BE2C (cell line): ENCODE measurements around the gene EML6.
A peak's percentile ranks its signal among the peaks of the same experiment; 100 is the strongest.
"Not testable (repeated sequence)": the region's sequence is repeated elsewhere in the genome, so short reads cannot be mapped to it uniquely, and the experiment has no call there.

Experiments
- DNase-seq: peaks from one replicate; pipeline ENCODE4 v3.0.0-alpha.2; 2020
- H3K27me3 ChIP-seq: fragments of 250-450 bp; sonication (Bioruptor Pico); 2 replicates; pipeline ENCODE4 v1.5.1; 2020; ENCODE audit warnings: mild to moderate bottlenecking
- H3K36me3 ChIP-seq: fragments of 250-450 bp; sonication (Bioruptor Pico); 2 replicates; pipeline ENCODE4 v1.5.1; 2020; ENCODE audit warnings: mild to moderate bottlenecking
- H3K4me1 ChIP-seq: fragments of 250-450 bp; sonication (Bioruptor Pico); 2 replicates; pipeline ENCODE4 v1.5.1; 2020
- H3K4me3 ChIP-seq: 2 replicates; pipeline ENCODE4 v1.5.1; 2011; ENCODE audit warnings: low read depth, low read length
- H3K9me3 ChIP-seq: fragments of 250-450 bp; sonication (Bioruptor Pico); 2 replicates; pipeline ENCODE4 v1.5.1; 2020
- TF ChIP-seq, protein P1 (sequence below): IDR thresholded peaks from 2 replicates; pipeline ENCODE4 v1.5.1; 2012; ENCODE audit warnings: mild to moderate bottlenecking, low read depth, low read length

EML6 gene

DNA sequence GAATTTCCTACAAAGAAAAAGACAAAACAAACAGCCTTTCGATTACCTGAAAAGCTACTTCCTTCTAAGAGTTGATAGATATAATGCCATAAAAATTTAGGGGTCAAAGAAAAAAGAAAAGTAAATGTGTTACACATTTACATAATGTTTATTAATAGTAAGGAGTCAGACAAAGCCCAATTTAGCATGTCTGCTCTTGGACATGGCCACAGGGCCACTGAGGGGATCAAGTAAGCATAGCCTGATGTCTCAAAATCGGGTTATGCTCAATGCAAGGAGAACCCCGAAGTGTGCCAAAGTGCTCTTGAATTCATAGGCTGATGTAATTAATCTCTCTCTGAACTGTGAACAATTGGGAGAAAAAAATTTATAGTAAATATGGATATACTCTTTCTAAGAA is 265.1 kb downstream of the EML6 start:
- Histone ChIP-seq H3K4me1 (peaks cover 3% of the 10 kb centered on the region), H3K36me3 (peaks cover 4% of the 10 kb centered on the region), H3K9me3 (no peaks in the 10 kb centered on the region), H3K27me3 (no peaks in the 10 kb centered on the region), H3K4me3 (no peak overlapping the region)
- TF ChIP-seq, protein P1, sequence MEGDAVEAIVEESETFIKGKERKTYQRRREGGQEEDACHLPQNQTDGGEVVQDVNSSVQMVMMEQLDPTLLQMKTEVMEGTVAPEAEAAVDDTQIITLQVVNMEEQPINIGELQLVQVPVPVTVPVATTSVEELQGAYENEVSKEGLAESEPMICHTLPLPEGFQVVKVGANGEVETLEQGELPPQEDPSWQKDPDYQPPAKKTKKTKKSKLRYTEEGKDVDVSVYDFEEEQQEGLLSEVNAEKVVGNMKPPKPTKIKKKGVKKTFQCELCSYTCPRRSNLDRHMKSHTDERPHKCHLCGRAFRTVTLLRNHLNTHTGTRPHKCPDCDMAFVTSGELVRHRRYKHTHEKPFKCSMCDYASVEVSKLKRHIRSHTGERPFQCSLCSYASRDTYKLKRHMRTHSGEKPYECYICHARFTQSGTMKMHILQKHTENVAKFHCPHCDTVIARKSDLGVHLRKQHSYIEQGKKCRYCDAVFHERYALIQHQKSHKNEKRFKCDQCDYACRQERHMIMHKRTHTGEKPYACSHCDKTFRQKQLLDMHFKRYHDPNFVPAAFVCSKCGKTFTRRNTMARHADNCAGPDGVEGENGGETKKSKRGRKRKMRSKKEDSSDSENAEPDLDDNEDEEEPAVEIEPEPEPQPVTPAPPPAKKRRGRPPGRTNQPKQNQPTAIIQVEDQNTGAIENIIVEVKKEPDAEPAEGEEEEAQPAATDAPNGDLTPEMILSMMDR, result no peak
- DNase-seq, result no peak

DNA sequence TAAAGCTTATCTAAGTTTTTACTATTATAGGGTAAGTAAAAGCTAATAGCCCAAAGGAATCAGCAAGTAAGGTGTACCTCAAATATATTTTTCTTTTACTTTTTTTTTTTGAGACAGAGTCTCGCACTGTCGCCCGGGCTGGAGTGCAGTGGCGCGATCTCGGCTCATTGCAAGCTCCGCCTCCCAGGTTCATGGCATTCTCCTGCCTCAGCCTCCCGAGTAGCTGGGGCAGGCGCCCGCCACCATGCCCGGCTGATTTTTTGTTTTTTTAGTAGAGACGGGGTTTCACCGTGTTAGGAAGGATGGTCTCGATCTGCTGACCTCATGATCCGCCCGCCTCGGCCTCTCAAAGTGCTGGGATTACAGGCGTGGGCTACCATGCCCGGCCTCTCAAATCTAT is 267.2 kb downstream of the EML6 start:
- H3K27me3 ChIP-seq, H3K4me3 ChIP-seq, DNase-seq, H3K36me3 ChIP-seq, H3K4me1 ChIP-seq, H3K9me3 ChIP-seq: not testable (repeated sequence)

GRCh38 chr2:54995553-54995952 is 272.1 kb downstream of the EML6 start:
- Histone ChIP-seq H3K27me3 (no peaks in the 10 kb centered on the region), H3K4me3 (no peak overlapping the region), H3K4me1 (peaks cover 6% of the 10 kb centered on the region), H3K9me3 (no peaks in the 10 kb centered on the region), H3K36me3 (no peaks in the 10 kb centered on the region)
- no peak for DNase-seq
- TF ChIP-seq, protein P1, result no peak

DNA sequence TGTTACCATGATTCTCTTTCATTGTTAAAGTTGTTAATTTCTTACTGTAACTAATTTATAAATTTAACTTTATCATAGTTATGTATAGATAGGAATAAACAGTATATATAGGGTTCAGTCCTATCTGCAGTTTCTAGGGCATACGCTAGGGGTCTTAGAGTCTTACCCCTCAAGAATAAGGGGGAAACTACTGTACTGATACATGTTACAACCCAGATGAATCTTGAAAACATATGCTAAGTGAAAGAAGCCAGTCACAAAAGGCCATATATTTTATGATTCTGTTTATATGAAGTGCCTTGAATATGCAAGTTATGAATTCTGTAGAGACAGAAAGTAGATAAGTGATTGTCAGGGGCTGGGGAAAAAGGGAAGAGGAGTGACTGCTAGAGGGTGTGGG is 274.4 kb downstream of the EML6 start:
- Histone ChIP-seq H3K4me1 (peaks cover 7% of the 10 kb centered on the region), H3K36me3 (no peaks in the 10 kb centered on the region), H3K4me3 (no peak overlapping the region), H3K9me3 (no peaks in the 10 kb centered on the region), H3K27me3 (no peaks in the 10 kb centered on the region)
- TF ChIP-seq, protein P1, result no peak
- DNase-seq, result no peak

- TF ChIP-seq, protein P1, result no peak
- H3K36me3 ChIP-seq, result no peaks in the 10 kb centered on the region
- peaks cover 7% of the 10 kb centered on the region for H3K4me1 ChIP-seq
- no peaks in the 10 kb centered on the region for H3K27me3 ChIP-seq
- peak overlapping the region; percentile 21; the same call in 1 of the 2 replicates for H3K4me3 ChIP-seq
- DNase-seq, result no peak
- H3K9me3 ChIP-seq, result no peaks in the 10 kb centered on the region
Measured at GRCh38 chr2:54999182-54999581, 275.7 kb downstream of the EML6 start.

DNA sequence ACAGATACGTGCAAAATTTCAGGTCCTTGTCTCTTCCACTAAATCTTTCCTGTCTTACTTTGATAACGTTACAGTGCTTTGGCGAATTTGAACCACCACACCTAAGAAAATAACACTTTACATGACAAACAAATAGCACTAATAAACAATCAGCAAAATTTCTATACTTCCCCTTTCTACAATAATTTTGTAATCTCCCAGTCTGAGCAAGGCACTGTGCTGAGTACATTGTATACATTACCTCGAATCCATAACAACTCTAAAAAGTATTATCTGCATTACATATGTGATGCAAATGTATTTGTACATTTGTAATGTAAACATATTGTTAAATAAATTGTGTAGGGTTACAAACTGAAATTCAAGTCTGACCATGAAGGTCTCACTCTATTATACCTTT is 276.9 kb downstream of the EML6 start:
- peaks cover 7% of the 10 kb centered on the region for H3K4me1 ChIP-seq
- TF ChIP-seq, protein P1, result no peak
- no peak overlapping the region for H3K4me3 ChIP-seq
- H3K9me3 ChIP-seq, result no peaks in the 10 kb centered on the region
- no peaks in the 10 kb centered on the region for H3K36me3 ChIP-seq
- no peak for DNase-seq
- H3K27me3 ChIP-seq, result no peaks in the 10 kb centered on the region

DNA sequence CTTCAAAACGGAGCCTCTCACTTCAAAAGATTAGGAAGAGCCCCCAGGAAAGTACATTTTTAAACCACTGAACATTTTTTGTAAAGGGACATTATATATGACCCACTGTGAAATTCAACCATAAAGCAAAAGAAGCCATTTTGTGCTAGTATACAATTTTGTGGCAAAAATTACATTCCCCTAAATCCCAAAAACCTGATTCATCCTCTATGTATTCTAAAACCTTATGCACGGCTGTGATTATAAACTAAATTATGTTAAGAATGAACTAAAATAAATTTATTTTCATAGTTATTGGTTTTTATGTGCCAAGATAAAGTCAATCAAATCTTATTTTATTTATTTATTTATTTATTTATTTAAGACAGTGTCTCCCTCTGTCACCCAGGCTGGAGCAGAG is 278.3 kb downstream of the EML6 start:
- Histone ChIP-seq H3K4me1 (peaks cover 7% of the 10 kb centered on the region), H3K36me3 (no peaks in the 10 kb centered on the region), H3K4me3 (no peak overlapping the region), H3K9me3 (no peaks in the 10 kb centered on the region), H3K27me3 (no peaks in the 10 kb centered on the region)
- no peak for DNase-seq
- TF ChIP-seq, protein P1, result no peak
